ENCODE data around the gene TLE1. TPM values are rescaled to one million over a fixed set of nuclear protein-coding genes. Genes with fewer than 3 reads are reported as not detected.
"Not testable (repeated sequence)": the region's sequence is repeated elsewhere in the genome, so short reads cannot be mapped to it uniquely, and the experiment has no call there.

TLE1 gene
- total and polyA plus RNA-seq, 5 donors, result 14.8 to 18.4 (median 15.8) TPM

DNA sequence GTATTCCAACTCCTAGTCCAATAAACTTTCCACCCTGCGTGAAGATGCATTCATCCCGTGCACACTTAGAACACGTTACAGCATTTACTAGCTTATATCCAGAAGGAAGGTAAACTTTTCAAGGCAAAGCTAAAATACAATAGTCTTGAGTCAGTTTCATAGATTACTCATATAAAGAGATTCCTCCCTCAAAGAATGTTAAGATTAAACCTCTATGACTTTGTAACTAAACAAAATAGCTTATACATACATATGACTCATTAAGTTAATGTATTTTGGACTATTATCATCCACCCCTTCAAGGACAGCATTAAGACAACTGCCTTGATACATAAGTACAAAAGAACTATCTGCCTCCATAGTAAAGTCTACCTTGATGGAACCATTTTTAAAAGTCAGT is 36.1 kb downstream of the TLE1 start:
- Histone ChIP-seq H3K4me3 (ENCODE audit: low read length) (no peak overlapping the region), H3K9me3 (ENCODE audit: control insufficient read depth, low read length) (no peaks in the 10 kb centered on the region), H3K27me3 (ENCODE audit: control insufficient read depth, insufficient read depth) (no peaks in the 10 kb centered on the region), H3K27ac (ENCODE audit: low read length) (no peak overlapping the region), H3K4me1 (ENCODE audit: control insufficient read depth, insufficient read depth, low read length) (peaks cover 4% of the 10 kb centered on the region)
- intact Hi-C loops (cut with DNase I), result no loop called here
- DNase-seq (no peak), ATAC-seq (no peak)
- 94% methylated on average over 3 of the region's 3 CpGs for WGBS

DNA sequence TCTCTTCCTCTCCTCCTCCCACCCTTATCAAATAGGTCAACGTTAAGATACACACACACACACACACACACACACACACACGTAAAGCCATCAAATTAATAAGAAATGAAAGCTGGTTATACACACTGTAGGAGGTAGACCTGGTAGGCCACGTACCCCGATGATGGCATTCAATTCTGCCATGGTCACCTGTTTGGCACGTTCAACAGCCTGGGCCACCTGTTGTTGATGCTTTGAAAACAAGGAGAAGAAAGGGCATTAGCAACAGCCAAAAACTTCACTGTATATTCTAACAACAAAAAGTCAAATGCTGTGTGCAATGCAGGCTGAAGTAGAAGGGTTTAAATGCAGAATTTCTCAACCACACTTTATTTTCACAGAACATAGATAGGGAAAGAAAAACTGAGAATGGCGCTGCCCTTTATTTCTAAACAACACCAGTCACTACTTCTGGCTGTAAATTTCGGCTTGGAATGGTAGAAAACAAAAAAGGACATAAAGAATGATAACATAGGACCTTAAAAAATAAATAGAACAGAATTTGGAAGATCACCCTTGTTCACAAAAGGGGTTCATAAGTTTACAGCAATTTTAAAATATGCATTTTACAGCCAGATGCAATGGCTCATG is 37.2 kb downstream of the TLE1 start:
- ATAC-seq, result no peak
- H3K9me3 ChIP-seq (ENCODE audit: control insufficient read depth, low read length), result no peaks in the 10 kb centered on the region
- no peak overlapping the region for H3K27ac ChIP-seq (ENCODE audit: low read length)
- intact Hi-C loops (cut with DNase I), result no loop called here
- H3K4me3 ChIP-seq (ENCODE audit: low read length), result no peak overlapping the region
- H3K27me3 ChIP-seq (ENCODE audit: control insufficient read depth, insufficient read depth), result no peaks in the 10 kb centered on the region
- WGBS, result 89% methylated on average over 7 of the region's 7 CpGs
- DNase-seq, result no peak
- peaks cover 4% of the 10 kb centered on the region for H3K4me1 ChIP-seq (ENCODE audit: control insufficient read depth, insufficient read depth, low read length)

DNA sequence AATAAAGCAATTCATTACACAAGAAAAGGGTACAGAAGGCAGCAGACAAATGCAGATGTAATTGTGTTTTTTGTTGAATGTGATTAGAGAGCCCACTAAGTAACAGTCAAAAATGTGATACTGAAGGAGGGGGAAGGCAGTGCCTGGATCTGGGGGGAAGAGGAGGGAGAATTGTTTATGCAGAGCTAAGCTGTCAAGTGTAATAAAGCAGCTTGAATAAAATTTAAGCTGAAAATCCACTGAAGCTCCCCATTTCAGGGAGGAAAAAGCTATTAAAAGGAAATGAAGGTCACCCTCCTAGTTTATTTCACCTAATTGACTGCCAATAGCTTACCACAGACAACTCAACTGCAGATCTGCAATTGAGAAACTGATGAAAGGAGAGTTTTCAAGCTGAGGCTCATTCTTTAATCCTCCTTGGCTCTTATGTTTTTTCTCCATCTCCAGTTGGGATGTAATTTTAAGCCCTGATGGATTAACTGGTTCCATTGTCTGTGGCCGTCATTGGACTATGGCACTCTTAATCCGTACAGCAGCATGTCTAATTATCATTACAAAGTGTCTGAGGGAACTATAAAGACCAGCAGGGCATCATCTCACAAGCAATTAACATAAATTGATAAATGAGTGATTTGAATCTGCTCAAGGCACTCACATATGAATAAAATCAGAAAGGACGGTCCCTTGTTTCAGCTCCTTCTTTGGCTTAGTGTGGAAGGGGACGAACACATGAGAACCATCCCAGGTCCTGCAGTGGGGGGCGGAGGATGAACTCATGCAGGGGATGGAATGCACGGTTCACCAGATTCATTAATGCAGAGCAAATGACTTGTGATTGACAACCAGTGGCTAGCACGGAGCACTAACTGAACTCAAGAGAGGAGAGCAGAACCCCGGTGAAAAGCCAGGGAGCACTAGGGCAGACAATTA is 38.5 kb downstream of the TLE1 start:
- intact Hi-C loops (cut with DNase I), result no loop called here

DNA sequence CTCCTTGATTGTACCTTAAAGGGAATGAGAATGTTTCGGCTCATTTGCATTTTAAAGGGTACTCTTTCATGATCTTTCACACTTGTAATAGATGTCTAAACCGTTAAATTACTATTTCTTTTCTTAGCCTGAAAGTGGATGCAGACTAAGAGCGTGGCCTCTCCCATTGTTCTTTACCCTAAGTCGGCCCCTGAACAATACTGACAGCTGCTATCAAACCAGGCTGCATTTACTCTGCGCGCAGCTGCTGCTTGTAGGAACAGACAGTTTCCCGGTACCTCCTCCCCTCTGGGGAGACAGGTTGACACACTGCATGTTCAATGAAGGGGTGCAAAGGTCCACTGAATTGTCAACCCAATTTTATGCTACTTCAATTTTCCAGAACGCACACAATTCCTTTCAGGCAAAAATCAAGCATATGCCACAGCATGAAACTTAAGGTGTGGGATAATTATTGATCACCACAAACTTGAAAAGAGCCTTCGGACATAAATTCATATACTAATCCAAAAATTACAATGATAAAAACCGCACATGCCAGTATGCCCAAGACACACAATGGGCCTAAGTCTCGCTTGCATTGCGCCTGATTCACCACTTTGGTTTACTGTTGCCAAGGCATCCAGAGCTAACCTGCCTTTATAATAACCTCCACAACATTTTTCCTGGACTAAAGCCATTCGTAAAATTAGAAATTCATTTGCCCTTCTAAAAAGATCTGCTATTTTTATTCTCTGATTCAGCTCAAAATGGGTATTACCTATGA is 39.7 kb downstream of the TLE1 start:
- intact Hi-C loops (cut with DNase I), result no loop called here
- H3K27me3 ChIP-seq (ENCODE audit: control insufficient read depth, insufficient read depth), result no peaks in the 10 kb centered on the region
- DNase-seq, result no peak
- no peak for ATAC-seq
- no peak overlapping the region for H3K27ac ChIP-seq (ENCODE audit: low read length)
- peaks cover 1% of the 10 kb centered on the region for H3K4me1 ChIP-seq (ENCODE audit: control insufficient read depth, insufficient read depth, low read length)
- no peaks in the 10 kb centered on the region for H3K9me3 ChIP-seq (ENCODE audit: control insufficient read depth, low read length)
- WGBS, result 86% methylated on average over 13 of the region's 13 CpGs
- H3K4me3 ChIP-seq (ENCODE audit: low read length), result no peak overlapping the region

More for the DNA sequence above, 38.5 kb downstream of the TLE1 start:
- ATAC-seq (no peak), DNase-seq (no peak)
- WGBS, result 93% methylated on average over 8 of the region's 8 CpGs
- H3K9me3 ChIP-seq (ENCODE audit: control insufficient read depth, low read length), result no peaks in the 10 kb centered on the region
- H3K27ac ChIP-seq (ENCODE audit: low read length), result no peak overlapping the region
- peaks cover 2% of the 10 kb centered on the region for H3K4me1 ChIP-seq (ENCODE audit: control insufficient read depth, insufficient read depth, low read length)
- no peaks in the 10 kb centered on the region for H3K27me3 ChIP-seq (ENCODE audit: control insufficient read depth, insufficient read depth)
- H3K4me3 ChIP-seq (ENCODE audit: low read length), result no peak overlapping the region

DNA sequence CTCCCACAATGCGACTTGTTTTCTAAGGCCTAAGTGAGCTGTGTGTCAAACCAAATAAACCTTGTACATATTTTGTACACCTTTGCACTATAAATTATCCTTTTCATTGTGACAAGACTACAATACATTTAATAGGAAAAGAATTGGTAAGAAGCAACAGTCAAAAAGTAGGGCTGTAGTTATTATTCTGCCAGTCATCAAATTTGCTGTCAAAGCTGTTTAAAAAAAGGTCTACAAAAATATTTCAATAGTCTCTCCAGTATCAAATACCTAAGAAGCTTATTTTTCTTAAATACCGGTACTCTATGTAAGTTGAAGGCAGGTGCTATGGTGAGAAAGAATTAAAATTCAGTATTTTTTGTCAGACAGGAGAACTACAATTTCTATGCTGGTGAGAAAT is 40.5 kb downstream of the TLE1 start:
- Histone ChIP-seq H3K4me1 (ENCODE audit: control insufficient read depth, insufficient read depth, low read length) (peaks cover 1% of the 10 kb centered on the region), H3K9me3 (ENCODE audit: control insufficient read depth, low read length) (no peaks in the 10 kb centered on the region), H3K27me3 (ENCODE audit: control insufficient read depth, insufficient read depth) (no peaks in the 10 kb centered on the region), H3K4me3 (ENCODE audit: low read length) (no peak overlapping the region), H3K27ac (ENCODE audit: low read length) (no peak overlapping the region)
- intact Hi-C loops (cut with DNase I), result no loop called here
- no peak for DNase-seq
- no peak for ATAC-seq
- 98% methylated on average over 2 of the region's 2 CpGs for WGBS

DNA sequence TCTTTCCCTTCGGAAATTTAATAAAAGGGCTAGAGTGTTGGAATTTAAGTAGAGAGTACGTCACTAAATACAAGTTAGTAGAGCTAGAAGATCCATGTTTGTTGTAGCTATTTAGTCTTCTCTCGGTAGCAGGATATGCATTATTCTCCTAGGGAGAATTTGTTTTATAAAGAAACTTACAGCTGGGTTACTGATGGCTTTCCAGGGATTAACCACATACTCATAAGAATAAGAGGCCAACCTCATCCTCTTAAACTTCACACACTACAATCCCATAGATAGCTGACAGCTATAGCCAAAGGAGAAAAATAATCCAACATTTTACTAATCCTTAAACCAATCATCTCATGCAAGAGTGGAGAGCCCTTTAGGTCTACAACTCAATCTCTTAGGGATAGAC is 43.0 kb downstream of the TLE1 start:
- H3K27ac ChIP-seq (ENCODE audit: low read length), result no peak overlapping the region

DNA sequence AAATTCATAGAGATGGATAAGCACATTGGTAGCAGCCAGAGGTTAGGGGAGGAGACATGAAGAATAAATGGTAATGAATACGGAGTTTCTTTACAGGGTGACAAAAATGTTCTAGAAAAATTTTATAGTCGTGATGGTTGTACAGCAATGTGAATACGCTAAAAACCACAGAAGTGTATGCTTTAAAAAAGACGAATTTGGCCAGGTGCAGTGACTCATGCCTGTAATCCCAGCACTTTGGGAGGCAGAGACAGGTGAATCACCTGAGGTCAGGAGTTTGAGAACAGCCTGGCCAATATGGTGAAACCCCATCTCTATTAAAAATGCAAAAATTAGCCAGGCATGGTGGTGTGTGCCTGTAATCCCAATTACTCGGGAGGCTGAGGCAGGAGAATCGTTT is 44.8 kb downstream of the TLE1 start:
- H3K27me3 ChIP-seq (ENCODE audit: control insufficient read depth, insufficient read depth); intact Hi-C loops (cut with DNase I); H3K27ac ChIP-seq (ENCODE audit: low read length); DNase-seq; H3K9me3 ChIP-seq (ENCODE audit: control insufficient read depth, low read length); H3K4me3 ChIP-seq (ENCODE audit: low read length); H3K4me1 ChIP-seq (ENCODE audit: control insufficient read depth, insufficient read depth, low read length); ATAC-seq: not testable (repeated sequence)
- WGBS, result 79% methylated on average over 6 of the region's 6 CpGs

More for the DNA sequence above, 43.0 kb downstream of the TLE1 start:
- H3K4me1 ChIP-seq (ENCODE audit: control insufficient read depth, insufficient read depth, low read length), result no peaks in the 10 kb centered on the region
- ATAC-seq, result no peak
- no peaks in the 10 kb centered on the region for H3K9me3 ChIP-seq (ENCODE audit: control insufficient read depth, low read length)
- WGBS, result 87% methylated on average over 3 of the region's 3 CpGs
- no peak for DNase-seq
- no peaks in the 10 kb centered on the region for H3K27me3 ChIP-seq (ENCODE audit: control insufficient read depth, insufficient read depth)
- intact Hi-C loops (cut with DNase I), result no loop called here
- no peak overlapping the region for H3K4me3 ChIP-seq (ENCODE audit: low read length)

DNA sequence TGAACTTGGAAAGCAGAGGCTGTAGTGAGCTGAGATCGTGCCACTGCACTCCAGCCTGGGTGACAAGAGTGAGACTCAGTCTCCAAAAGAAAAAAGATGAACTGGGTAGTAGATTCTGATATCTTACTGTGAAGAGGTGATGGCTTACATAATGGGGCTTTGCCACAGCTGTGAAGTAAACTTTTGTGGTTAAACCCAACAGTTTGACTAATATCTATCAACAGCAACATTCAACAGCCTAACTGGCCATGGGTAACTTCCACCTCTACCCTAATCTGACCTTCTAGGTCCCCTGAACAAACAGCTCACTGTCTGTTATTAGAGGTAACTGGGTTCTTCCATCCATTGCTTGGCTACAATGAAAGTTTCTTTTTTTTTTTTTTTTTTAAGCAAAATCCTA is 52.1 kb downstream of the TLE1 start:
- intact Hi-C loops (cut with DNase I), result no loop called here
- Histone ChIP-seq H3K4me1 (ENCODE audit: control insufficient read depth, insufficient read depth, low read length) (no peaks in the 10 kb centered on the region), H3K4me3 (ENCODE audit: low read length) (no peak overlapping the region), H3K27ac (ENCODE audit: low read length) (no peak overlapping the region), H3K27me3 (ENCODE audit: control insufficient read depth, insufficient read depth) (no peaks in the 10 kb centered on the region), H3K9me3 (ENCODE audit: control insufficient read depth, low read length) (no peaks in the 10 kb centered on the region)
- ATAC-seq, result no peak
- WGBS, result 95% methylated on average over 1 of the region's 1 CpG
- no peak for DNase-seq

DNA sequence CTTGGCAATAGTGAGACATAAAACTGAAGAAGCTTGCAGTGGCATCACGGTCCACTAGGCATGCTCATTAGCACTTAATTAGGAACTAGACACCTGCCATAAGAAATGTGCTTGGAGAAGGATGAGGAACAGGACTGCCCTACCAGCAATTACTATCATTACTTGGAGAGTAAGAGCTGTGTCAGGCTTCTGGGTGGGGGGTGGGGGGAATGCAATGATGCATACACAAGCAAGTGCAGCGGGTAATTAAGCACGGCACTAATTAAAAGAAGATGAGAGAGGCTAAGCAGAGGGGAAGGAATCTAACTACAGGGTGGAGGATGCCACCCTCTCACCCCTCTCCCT is 53.1 kb downstream of the TLE1 start:
- no peak overlapping the region for H3K4me3 ChIP-seq (ENCODE audit: low read length)
- no peaks in the 10 kb centered on the region for H3K9me3 ChIP-seq (ENCODE audit: control insufficient read depth, low read length)
- ATAC-seq (no peak), DNase-seq (no peak)
- H3K27me3 ChIP-seq (ENCODE audit: control insufficient read depth, insufficient read depth), result no peaks in the 10 kb centered on the region
- intact Hi-C loops (cut with DNase I), result no loop called here
- no peak overlapping the region for H3K27ac ChIP-seq (ENCODE audit: low read length)
- 94% methylated on average over 3 of the region's 3 CpGs for WGBS
- H3K4me1 ChIP-seq (ENCODE audit: control insufficient read depth, insufficient read depth, low read length), result no peaks in the 10 kb centered on the region

DNA sequence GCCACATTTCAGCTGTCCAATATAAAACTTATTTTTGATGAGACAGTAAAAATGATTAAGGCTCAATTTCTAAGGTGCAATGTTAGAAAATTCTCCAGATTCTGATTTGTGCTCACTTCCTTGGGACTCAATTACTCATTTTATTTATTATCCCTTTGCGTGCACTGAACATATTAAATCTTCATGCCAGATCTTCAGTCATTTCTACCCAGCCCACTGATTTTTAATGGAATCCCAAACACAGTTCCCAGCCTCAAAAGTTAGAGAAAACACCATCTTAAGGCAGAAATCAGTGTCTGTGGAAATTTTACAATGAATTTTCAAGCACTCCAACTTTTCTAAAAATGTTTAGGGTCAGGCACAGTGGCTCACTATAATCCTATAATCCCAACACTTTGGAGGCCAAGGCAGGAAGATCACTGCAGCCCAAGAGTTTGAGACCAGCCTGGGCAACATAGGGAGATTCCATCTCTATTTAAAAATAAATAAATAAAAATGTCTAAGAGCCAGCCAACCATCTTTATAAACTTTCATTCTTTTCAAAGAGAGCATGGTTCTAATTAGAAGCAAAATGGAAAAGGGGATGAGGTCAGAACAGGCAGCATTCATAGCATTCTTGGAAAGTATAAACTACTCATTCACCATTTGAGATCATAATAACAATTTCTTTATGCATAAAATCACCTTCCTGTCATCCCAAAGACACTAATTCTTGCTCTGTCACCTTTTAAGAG is 53.7 kb downstream of the TLE1 start:
- 99% methylated on average over 1 of the region's 1 CpG for WGBS
- H3K27ac ChIP-seq (ENCODE audit: low read length), result no peak overlapping the region
- H3K27me3 ChIP-seq (ENCODE audit: control insufficient read depth, insufficient read depth), result no peaks in the 10 kb centered on the region
- H3K4me3 ChIP-seq (ENCODE audit: low read length), result no peak overlapping the region
- ATAC-seq (no peak), DNase-seq (no peak)
- H3K4me1 ChIP-seq (ENCODE audit: control insufficient read depth, insufficient read depth, low read length), result no peaks in the 10 kb centered on the region
- no peaks in the 10 kb centered on the region for H3K9me3 ChIP-seq (ENCODE audit: control insufficient read depth, low read length)
- intact Hi-C loops (cut with DNase I), result no loop called here
